ENCODE measurements around the gene APBA1. TPM values are rescaled to one million over a fixed set of nuclear protein-coding genes. Genes with fewer than 3 reads are reported as not detected.
"Not testable (repeated sequence)": the region's sequence is repeated elsewhere in the genome, so short reads cannot be mapped to it uniquely, and the experiment has no call there.

The APBA1 gene
- polyA plus RNA-seq, 1 donor from 2014 or later = not detected

GRCh38 chr9:69409936-69410335, 262.2 kb downstream of the APBA1 start:
- not testable (repeated sequence) for H3K9me3 Mint-ChIP-seq, H3K36me3 Mint-ChIP-seq, H3K27me3 Mint-ChIP-seq, H3K4me3 Mint-ChIP-seq, H3K4me1 Mint-ChIP-seq, H3K27ac Mint-ChIP-seq

GRCh38 chr9:69400470-69400869, 271.7 kb downstream of the APBA1 start:
- H3K27ac Mint-ChIP-seq = no peak overlapping the region
- H3K9me3 Mint-ChIP-seq = peaks cover 0 to 4% (median 0%) of the 10 kb centered on the region in 3 donors
- H3K4me3 Mint-ChIP-seq = no peak overlapping the region
- peaks cover 9% of the 10 kb centered on the region for H3K27me3 Mint-ChIP-seq
- H3K36me3 Mint-ChIP-seq = peaks cover 2% of the 10 kb centered on the region
- H3K4me1 Mint-ChIP-seq = no peaks in the 10 kb centered on the region

- no peak overlapping the region for H3K4me3 Mint-ChIP-seq
- no peaks in the 10 kb centered on the region for H3K9me3 Mint-ChIP-seq
- H3K36me3 Mint-ChIP-seq = peaks cover 2% of the 10 kb centered on the region
- H3K4me1 Mint-ChIP-seq = no peaks in the 10 kb centered on the region
- H3K27ac Mint-ChIP-seq = no peak overlapping the region
- peaks cover 5% of the 10 kb centered on the region for H3K27me3 Mint-ChIP-seq
These were observed 274.6 kb downstream of the APBA1 start for GRCh38 chr9:69397384-69398214.

GRCh38 chr9:69396759-69397158, 275.4 kb downstream of the APBA1 start:
- no peaks in the 10 kb centered on the region for H3K9me3 Mint-ChIP-seq
- H3K27ac Mint-ChIP-seq = peak overlapping the region in 1 of 3 donors; percentile 54
- H3K27me3 Mint-ChIP-seq = peaks cover 3% of the 10 kb centered on the region
- no peaks in the 10 kb centered on the region for H3K4me1 Mint-ChIP-seq
- H3K36me3 Mint-ChIP-seq = peaks cover under 1% of the 10 kb centered on the region
- peak overlapping the region in 1 of 4 donors; percentile 71 for H3K4me3 Mint-ChIP-seq

GRCh38 chr9:69395718-69396117, 276.5 kb downstream of the APBA1 start:
- Mint-ChIP-seq H3K4me1 (no peaks in the 10 kb centered on the region), H3K27me3 (peaks cover 2% of the 10 kb centered on the region), H3K27ac (no peak overlapping the region), H3K36me3 (no peaks in the 10 kb centered on the region), H3K4me3 (no peak overlapping the region), H3K9me3 (no peaks in the 10 kb centered on the region)

GRCh38 chr9:69393425-69393824, 278.7 kb downstream of the APBA1 start:
- Mint-ChIP-seq H3K4me3 (no peak overlapping the region), H3K9me3 (no peaks in the 10 kb centered on the region), H3K27ac (no peak overlapping the region), H3K4me1 (no peaks in the 10 kb centered on the region), H3K27me3 (no peaks in the 10 kb centered on the region), H3K36me3 (no peaks in the 10 kb centered on the region)

- Mint-ChIP-seq H3K27me3 (no peaks in the 10 kb centered on the region), H3K4me3 (no peak overlapping the region), H3K36me3 (no peaks in the 10 kb centered on the region), H3K4me1 (no peaks in the 10 kb centered on the region), H3K27ac (no peak overlapping the region), H3K9me3 (no peaks in the 10 kb centered on the region)
These were observed 279.3 kb downstream of the APBA1 start for GRCh38 chr9:69392826-69393225.

- no peaks in the 10 kb centered on the region for H3K36me3 Mint-ChIP-seq
- H3K4me3 Mint-ChIP-seq = no peak overlapping the region
- H3K9me3 Mint-ChIP-seq = no peaks in the 10 kb centered on the region
- H3K27ac Mint-ChIP-seq = no peak overlapping the region
- no peaks in the 10 kb centered on the region for H3K27me3 Mint-ChIP-seq
- no peaks in the 10 kb centered on the region for H3K4me1 Mint-ChIP-seq
These were observed 280.2 kb downstream of the APBA1 start for GRCh38 chr9:69391946-69392345.

- Mint-ChIP-seq H3K9me3 (no peaks in the 10 kb centered on the region), H3K27ac (no peak overlapping the region), H3K36me3 (no peaks in the 10 kb centered on the region), H3K4me1 (no peaks in the 10 kb centered on the region), H3K4me3 (no peak overlapping the region), H3K27me3 (no peaks in the 10 kb centered on the region)
These were observed 280.7 kb downstream of the APBA1 start for GRCh38 chr9:69391487-69391886.

- no peaks in the 10 kb centered on the region for H3K27me3 Mint-ChIP-seq
- H3K4me1 Mint-ChIP-seq = no peaks in the 10 kb centered on the region
- H3K27ac Mint-ChIP-seq = no peak overlapping the region
- no peaks in the 10 kb centered on the region for H3K36me3 Mint-ChIP-seq
- no peaks in the 10 kb centered on the region for H3K9me3 Mint-ChIP-seq
- H3K4me3 Mint-ChIP-seq = no peak overlapping the region
These were observed 282.7 kb downstream of the APBA1 start for GRCh38 chr9:69389437-69389995.

- Mint-ChIP-seq H3K27me3 (peaks cover 1% of the 10 kb centered on the region), H3K4me3 (no peak overlapping the region), H3K9me3 (no peaks in the 10 kb centered on the region), H3K36me3 (no peaks in the 10 kb centered on the region), H3K4me1 (no peaks in the 10 kb centered on the region), H3K27ac (no peak overlapping the region)
These were observed 283.6 kb downstream of the APBA1 start for GRCh38 chr9:69388596-69388995.

GRCh38 chr9:69386651-69387050, 285.5 kb downstream of the APBA1 start:
- Mint-ChIP-seq H3K27ac (no peak overlapping the region), H3K4me3 (no peak overlapping the region), H3K36me3 (no peaks in the 10 kb centered on the region), H3K9me3 (no peaks in the 10 kb centered on the region), H3K4me1 (no peaks in the 10 kb centered on the region), H3K27me3 (peaks cover 1% of the 10 kb centered on the region)

GRCh38 chr9:69385581-69386033, 286.6 kb downstream of the APBA1 start:
- H3K27me3 Mint-ChIP-seq = peaks cover 1% of the 10 kb centered on the region
- H3K27ac Mint-ChIP-seq = no peak overlapping the region
- no peak overlapping the region for H3K4me3 Mint-ChIP-seq
- no peaks in the 10 kb centered on the region for H3K9me3 Mint-ChIP-seq
- H3K4me1 Mint-ChIP-seq = no peaks in the 10 kb centered on the region
- no peaks in the 10 kb centered on the region for H3K36me3 Mint-ChIP-seq

GRCh38 chr9:69382135-69382534, 290.0 kb downstream of the APBA1 start:
- no peaks in the 10 kb centered on the region for H3K4me1 Mint-ChIP-seq
- no peak overlapping the region for H3K4me3 Mint-ChIP-seq
- no peaks in the 10 kb centered on the region for H3K9me3 Mint-ChIP-seq
- H3K27me3 Mint-ChIP-seq = peaks cover 4% of the 10 kb centered on the region
- no peak overlapping the region for H3K27ac Mint-ChIP-seq
- H3K36me3 Mint-ChIP-seq = no peaks in the 10 kb centered on the region

GRCh38 chr9:69380811-69381210, 291.4 kb downstream of the APBA1 start:
- Mint-ChIP-seq H3K9me3 (no peaks in the 10 kb centered on the region), H3K4me3 (no peak overlapping the region), H3K36me3 (no peaks in the 10 kb centered on the region), H3K27ac (no peak overlapping the region), H3K27me3 (peaks cover 9% of the 10 kb centered on the region), H3K4me1 (no peaks in the 10 kb centered on the region)

GRCh38 chr9:69380301-69380700, 291.9 kb downstream of the APBA1 start:
- Mint-ChIP-seq H3K27ac (no peak overlapping the region), H3K9me3 (no peaks in the 10 kb centered on the region), H3K4me3 (no peak overlapping the region), H3K4me1 (no peaks in the 10 kb centered on the region), H3K27me3 (peaks cover 9% of the 10 kb centered on the region), H3K36me3 (no peaks in the 10 kb centered on the region)
